ENCODE results near the gene FOXJ3. TPM values are rescaled to one million over a fixed set of nuclear protein-coding genes. Genes with fewer than 3 reads are reported as not detected.

FOXJ3 gene
- polyA plus RNA-seq, 1 of the 3 experiments (the other 2 are of a cell fraction) = 16.0 TPM

- TF ChIP-seq IRF3 (IDR thresholded peaks at IDR 0.05; ENCODE audit: low read depth, low read length) (no peak), NRF1 (IDR thresholded peaks at IDR 0.05; ENCODE audit: low read depth, low read length) (no peak), RFX5 (IDR thresholded peaks at IDR 0.05; ENCODE audit: low read length) (no peak), FOXM1 (IDR thresholded peaks at IDR 0.05; ENCODE audit: low read depth) (no peak), FOSL2 (IDR thresholded peaks at IDR 0.05; ENCODE audit: borderline replicate concordance, low read depth) (no peak), ELF1 (IDR thresholded peaks at IDR 0.05) (no peak), NFIC (IDR thresholded peaks at IDR 0.05; ENCODE audit: borderline replicate concordance) (no peak), TCF12 (IDR thresholded peaks at IDR 0.05) (no peak), TAF1 (IDR thresholded peaks at IDR 0.05; ENCODE audit: borderline replicate concordance, low read depth, low read length) (no peak), SMC3 (IDR thresholded peaks at IDR 0.05; ENCODE audit: low read depth, low read length) (no peak), YY1 (IDR thresholded peaks at IDR 0.05; ENCODE audit: low read depth) (no peak)
- TF ChIP-seq, protein P1, sequence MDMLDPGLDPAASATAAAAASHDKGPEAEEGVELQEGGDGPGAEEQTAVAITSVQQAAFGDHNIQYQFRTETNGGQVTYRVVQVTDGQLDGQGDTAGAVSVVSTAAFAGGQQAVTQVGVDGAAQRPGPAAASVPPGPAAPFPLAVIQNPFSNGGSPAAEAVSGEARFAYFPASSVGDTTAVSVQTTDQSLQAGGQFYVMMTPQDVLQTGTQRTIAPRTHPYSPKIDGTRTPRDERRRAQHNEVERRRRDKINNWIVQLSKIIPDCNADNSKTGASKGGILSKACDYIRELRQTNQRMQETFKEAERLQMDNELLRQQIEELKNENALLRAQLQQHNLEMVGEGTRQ (IDR thresholded peaks at IDR 0.05; ENCODE audit: borderline replicate concordance, low read depth, low read length) = no peak
Measured at GRCh38 chr1:42181687-42182086, 153.3 kb downstream of the FOXJ3 start (continued).

DNA sequence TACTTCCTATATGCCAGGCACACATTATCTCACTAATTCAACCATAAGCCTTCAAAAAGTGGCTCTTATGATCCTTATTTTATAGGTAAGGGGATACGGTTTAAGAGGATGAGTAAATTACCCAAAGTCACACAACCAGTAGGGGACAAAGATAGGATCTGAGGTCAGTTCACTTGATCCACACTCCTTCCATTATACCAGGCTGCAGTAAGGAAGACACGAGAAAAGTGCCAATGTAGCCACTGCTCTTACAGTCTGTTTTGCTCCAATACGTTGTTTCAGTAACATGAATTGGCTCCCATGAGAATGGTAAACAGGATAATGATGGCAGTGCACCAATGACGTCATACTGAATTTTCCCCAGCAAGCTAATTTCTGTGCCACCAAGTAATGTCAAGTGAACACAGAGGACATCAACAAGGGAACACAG lies 155.1 kb downstream of the FOXJ3 start:
- 0 out of 2 replicates have a peak overlapping the region, but pooled peaks have one; percentile 42 for H3K4me2 ChIP-seq
- ChIA-PET CTCF (interaction anchor here (1.2 kb wide), 1 partner anchor 154 kb away, joined by 5 read pairs; no protein-coding TSS in a partner anchor), POLR2A (interaction anchor here (0.7 kb wide), 1 partner anchor 511 kb away, joined by 3 read pairs; no protein-coding TSS in a partner anchor)
- peaks cover 15% of the 10 kb centered on the region for H4K20me1 ChIP-seq (ENCODE audit: insufficient read depth)
- peak overlapping the region; percentile 48 to 90; a peak in 3 of 4 replicates for H3K27ac ChIP-seq (ENCODE audit: low read depth in 2 of 2, low read length in 1 of 2)
- DNase-seq = no peak
- peaks cover 11 to 19% of the 10 kb centered on the region in 2 experiments for H3K36me3 ChIP-seq (replicated peaks in 1 of 2; ENCODE audit: control insufficient read depth in 1 of 2, insufficient read depth in 2 of 2, low read length in 1 of 2)
- H2AFZ ChIP-seq (ENCODE audit: low read depth) = no peak overlapping the region
- WGBS (ENCODE audit: low lambda C conversion rate) = 78% methylated on average over 4 of the region's 4 CpGs
- no peak overlapping the region for H3K4me3 ChIP-seq (ENCODE audit: low read depth in 2 of 2, low read length in 1 of 2)
- H3K4me1 ChIP-seq (ENCODE audit: control insufficient read depth in 1 of 2, insufficient read depth in 2 of 2, low read depth in 1 of 2, low read length in 1 of 2) = peaks cover 28 to 44% of the 10 kb centered on the region in 2 experiments; a peak in 3 of 4 replicates
- H3K79me2 ChIP-seq (ENCODE audit: insufficient read depth) = no peaks in the 10 kb centered on the region
- no peaks in the 10 kb centered on the region for H3K9me2 ChIP-seq
- no peaks in the 10 kb centered on the region for H3K27me3 ChIP-seq (ENCODE audit: insufficient read depth)
- no peaks in the 10 kb centered on the region for H3K9me3 ChIP-seq
- TF ChIP-seq, protein P2, sequence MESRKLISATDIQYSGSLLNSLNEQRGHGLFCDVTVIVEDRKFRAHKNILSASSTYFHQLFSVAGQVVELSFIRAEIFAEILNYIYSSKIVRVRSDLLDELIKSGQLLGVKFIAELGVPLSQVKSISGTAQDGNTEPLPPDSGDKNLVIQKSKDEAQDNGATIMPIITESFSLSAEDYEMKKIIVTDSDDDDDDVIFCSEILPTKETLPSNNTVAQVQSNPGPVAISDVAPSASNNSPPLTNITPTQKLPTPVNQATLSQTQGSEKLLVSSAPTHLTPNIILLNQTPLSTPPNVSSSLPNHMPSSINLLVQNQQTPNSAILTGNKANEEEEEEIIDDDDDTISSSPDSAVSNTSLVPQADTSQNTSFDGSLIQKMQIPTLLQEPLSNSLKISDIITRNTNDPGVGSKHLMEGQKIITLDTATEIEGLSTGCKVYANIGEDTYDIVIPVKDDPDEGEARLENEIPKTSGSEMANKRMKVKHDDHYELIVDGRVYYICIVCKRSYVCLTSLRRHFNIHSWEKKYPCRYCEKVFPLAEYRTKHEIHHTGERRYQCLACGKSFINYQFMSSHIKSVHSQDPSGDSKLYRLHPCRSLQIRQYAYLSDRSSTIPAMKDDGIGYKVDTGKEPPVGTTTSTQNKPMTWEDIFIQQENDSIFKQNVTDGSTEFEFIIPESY (IDR thresholded peaks at IDR 0.05; ENCODE audit: borderline replicate concordance, low read depth) = no peak
- TF ChIP-seq, protein P3, sequence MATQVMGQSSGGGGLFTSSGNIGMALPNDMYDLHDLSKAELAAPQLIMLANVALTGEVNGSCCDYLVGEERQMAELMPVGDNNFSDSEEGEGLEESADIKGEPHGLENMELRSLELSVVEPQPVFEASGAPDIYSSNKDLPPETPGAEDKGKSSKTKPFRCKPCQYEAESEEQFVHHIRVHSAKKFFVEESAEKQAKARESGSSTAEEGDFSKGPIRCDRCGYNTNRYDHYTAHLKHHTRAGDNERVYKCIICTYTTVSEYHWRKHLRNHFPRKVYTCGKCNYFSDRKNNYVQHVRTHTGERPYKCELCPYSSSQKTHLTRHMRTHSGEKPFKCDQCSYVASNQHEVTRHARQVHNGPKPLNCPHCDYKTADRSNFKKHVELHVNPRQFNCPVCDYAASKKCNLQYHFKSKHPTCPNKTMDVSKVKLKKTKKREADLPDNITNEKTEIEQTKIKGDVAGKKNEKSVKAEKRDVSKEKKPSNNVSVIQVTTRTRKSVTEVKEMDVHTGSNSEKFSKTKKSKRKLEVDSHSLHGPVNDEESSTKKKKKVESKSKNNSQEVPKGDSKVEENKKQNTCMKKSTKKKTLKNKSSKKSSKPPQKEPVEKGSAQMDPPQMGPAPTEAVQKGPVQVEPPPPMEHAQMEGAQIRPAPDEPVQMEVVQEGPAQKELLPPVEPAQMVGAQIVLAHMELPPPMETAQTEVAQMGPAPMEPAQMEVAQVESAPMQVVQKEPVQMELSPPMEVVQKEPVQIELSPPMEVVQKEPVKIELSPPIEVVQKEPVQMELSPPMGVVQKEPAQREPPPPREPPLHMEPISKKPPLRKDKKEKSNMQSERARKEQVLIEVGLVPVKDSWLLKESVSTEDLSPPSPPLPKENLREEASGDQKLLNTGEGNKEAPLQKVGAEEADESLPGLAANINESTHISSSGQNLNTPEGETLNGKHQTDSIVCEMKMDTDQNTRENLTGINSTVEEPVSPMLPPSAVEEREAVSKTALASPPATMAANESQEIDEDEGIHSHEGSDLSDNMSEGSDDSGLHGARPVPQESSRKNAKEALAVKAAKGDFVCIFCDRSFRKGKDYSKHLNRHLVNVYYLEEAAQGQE (IDR thresholded peaks at IDR 0.05; ENCODE audit: low read depth, low read length) = no peak
- no peak overlapping the region for H3K9ac ChIP-seq
- H3F3A ChIP-seq (replicated peaks; ENCODE audit: insufficient read depth) = peaks cover 27% of the 10 kb centered on the region
